Hepatocyte (in vitro differentiated cells): ENCODE measurements around the gene PRDM12.

Source experiments
- EZH2phosphoT487 ChIP-seq: fragments of 200-600 bp; sonication (generic); IDR thresholded peaks from one replicate; pipeline ENCODE4 v1.6.1; 2018; ENCODE audit warnings: antibody characterized with exemption, mild to moderate bottlenecking, low read depth, moderate library complexity; ENCODE audit not compliant: unreplicated experiment, severe bottlenecking
- TF ChIP-seq, protein P1 (sequence below): fragments of 200-600 bp; sonication (generic); IDR thresholded peaks from 2 replicates; pipeline ENCODE4 v1.5.1; 2016; ENCODE audit warnings: antibody characterized with exemption, mild to moderate bottlenecking; ENCODE audit not compliant: poor library complexity

GRCh38 chr9:130685104-130685503, 20.7 kb downstream of the PRDM12 start:
- TF ChIP-seq EZH2phosphoT487: no peak
- TF ChIP-seq, protein P1, sequence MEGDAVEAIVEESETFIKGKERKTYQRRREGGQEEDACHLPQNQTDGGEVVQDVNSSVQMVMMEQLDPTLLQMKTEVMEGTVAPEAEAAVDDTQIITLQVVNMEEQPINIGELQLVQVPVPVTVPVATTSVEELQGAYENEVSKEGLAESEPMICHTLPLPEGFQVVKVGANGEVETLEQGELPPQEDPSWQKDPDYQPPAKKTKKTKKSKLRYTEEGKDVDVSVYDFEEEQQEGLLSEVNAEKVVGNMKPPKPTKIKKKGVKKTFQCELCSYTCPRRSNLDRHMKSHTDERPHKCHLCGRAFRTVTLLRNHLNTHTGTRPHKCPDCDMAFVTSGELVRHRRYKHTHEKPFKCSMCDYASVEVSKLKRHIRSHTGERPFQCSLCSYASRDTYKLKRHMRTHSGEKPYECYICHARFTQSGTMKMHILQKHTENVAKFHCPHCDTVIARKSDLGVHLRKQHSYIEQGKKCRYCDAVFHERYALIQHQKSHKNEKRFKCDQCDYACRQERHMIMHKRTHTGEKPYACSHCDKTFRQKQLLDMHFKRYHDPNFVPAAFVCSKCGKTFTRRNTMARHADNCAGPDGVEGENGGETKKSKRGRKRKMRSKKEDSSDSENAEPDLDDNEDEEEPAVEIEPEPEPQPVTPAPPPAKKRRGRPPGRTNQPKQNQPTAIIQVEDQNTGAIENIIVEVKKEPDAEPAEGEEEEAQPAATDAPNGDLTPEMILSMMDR: no peak
